ENCODE results near the gene SND1. TPM values are rescaled to one million over a fixed set of nuclear protein-coding genes. Genes with fewer than 3 reads are reported as not detected.

SND1 gene
- total RNA-seq, 1 donor = 202 TPM

- DNase-seq (ENCODE audit: low read depth) = no peak
- no peak overlapping the region for H3K4me3 ChIP-seq (ENCODE audit: low read depth, low read length)
- TF ChIP-seq CTCF (IDR thresholded peaks at IDR 0.05; ENCODE audit: insufficient read depth, low read length) = no peak
Measured at GRCh38 chr7:127807829-127808228, 155.8 kb downstream of the SND1 start.

GRCh38 chr7:127809261-127809702, 157.3 kb downstream of the SND1 start:
- no peak for TF ChIP-seq CTCF (IDR thresholded peaks at IDR 0.05; ENCODE audit: insufficient read depth, low read length)
- DNase-seq (ENCODE audit: low read depth) = peak; percentile 42
- no peak overlapping the region for H3K4me3 ChIP-seq (ENCODE audit: low read depth, low read length)

- TF ChIP-seq CTCF (IDR thresholded peaks at IDR 0.05; ENCODE audit: insufficient read depth, low read length) = no peak
- DNase-seq (ENCODE audit: low read depth) = no peak
- no peak overlapping the region for H3K4me3 ChIP-seq (ENCODE audit: low read depth, low read length)
Measured at GRCh38 chr7:127810113-127810512, 158.1 kb downstream of the SND1 start.

- TF ChIP-seq CTCF (IDR thresholded peaks at IDR 0.05; ENCODE audit: insufficient read depth, low read length) = no peak
- no peak for DNase-seq (ENCODE audit: low read depth)
- H3K4me3 ChIP-seq (ENCODE audit: low read depth, low read length) = no peak overlapping the region
Measured at GRCh38 chr7:127810696-127811660, 159.0 kb downstream of the SND1 start.

GRCh38 chr7:127812540-127812939, 160.5 kb downstream of the SND1 start:
- no peak for TF ChIP-seq CTCF (IDR thresholded peaks at IDR 0.05; ENCODE audit: insufficient read depth, low read length)
- DNase-seq (ENCODE audit: low read depth) = peak; percentile 39
- no peak overlapping the region for H3K4me3 ChIP-seq (ENCODE audit: low read depth, low read length)

- TF ChIP-seq CTCF (IDR thresholded peaks at IDR 0.05; ENCODE audit: insufficient read depth, low read length) = no peak
- no peak for DNase-seq (ENCODE audit: low read depth)
- no peak overlapping the region for H3K4me3 ChIP-seq (ENCODE audit: low read depth, low read length)
Measured at GRCh38 chr7:127813991-127814541, 162.1 kb downstream of the SND1 start.
